Vagina (tissue), 2 donors: ENCODE results near the gene GANAB.

Source experiments
- CTCF ChIP-seq, 3 experiments: fragments of 450-650 bp in 2 of 3; fragments of 200-600 bp in 1 of 3; sonication (generic) in 1 of 3; IDR thresholded peaks; one replicate each; pipeline ENCODE4 v1.5.1; 2017 to 2019; ENCODE audit warnings: antibody characterized with exemption in 3 of 3, mild to moderate bottlenecking in 2 of 3, moderate library complexity in 2 of 3
- POLR2A ChIP-seq, 2 donors: fragments of 450-650 bp; IDR thresholded peaks; one replicate each; pipeline ENCODE4 v1.6.1; 2017; ENCODE audit warnings: antibody characterized with exemption in 2 of 2, mild to moderate bottlenecking in 2 of 2, moderate library complexity in 2 of 2

- TF ChIP-seq CTCF (IDR thresholded peaks at IDR 0.05), result no peak
- no peak for TF ChIP-seq POLR2A (IDR thresholded peaks at IDR 0.05)
Observed at GRCh38 chr11:62645671-62645945, 805 bp downstream of the GANAB start.
